SK-N-MC (cell line): ENCODE results near the gene TMTC1.

Source experiments
- EZH2 ChIP-seq: fragments of 200-600 bp; sonication (generic); IDR thresholded peaks from one replicate; pipeline ENCODE4 v1.6.1; 2017; ENCODE audit warnings: antibody characterized with exemption
- POLR2AphosphoS5 ChIP-seq: IDR thresholded peaks from 2 replicates; pipeline ENCODE4 v1.6.1; 2012; ENCODE audit warnings: mild to moderate bottlenecking, low read depth, low read length, borderline replicate concordance

DNA sequence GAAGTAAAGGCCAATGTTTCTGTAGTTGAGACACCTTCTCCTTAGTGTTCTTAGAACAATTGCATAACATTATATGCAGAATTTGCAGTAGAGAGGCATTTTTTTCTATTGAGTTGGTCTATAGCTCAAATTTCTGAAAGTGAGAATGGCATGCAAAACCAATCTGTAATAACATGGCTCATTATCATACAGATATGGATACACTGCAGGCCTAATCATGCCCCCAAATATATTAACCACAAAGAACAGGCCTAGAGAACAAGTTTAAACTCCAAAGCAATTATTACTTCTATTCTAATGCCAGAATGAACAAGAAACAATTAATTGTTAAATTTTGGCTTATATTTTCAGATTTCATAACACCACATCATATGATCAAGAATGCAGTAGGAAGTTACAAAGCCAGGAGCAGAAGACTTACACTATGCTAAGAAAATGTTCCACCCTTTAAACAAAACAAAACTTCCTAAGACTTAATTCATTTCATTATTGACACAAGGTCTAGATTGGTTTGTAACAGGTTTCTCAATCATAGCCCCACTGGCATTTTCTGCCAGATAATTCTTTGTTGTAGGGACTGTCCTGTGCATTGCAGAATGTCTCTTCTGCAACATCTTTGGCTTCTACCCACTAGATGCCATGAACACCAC lies 26.9 kb downstream of the TMTC1 start:
- TF ChIP-seq EZH2 = no peak
- TF ChIP-seq POLR2AphosphoS5 = no peak
